Measurements from ENCODE around the gene FAT4.

GRCh38 chr4:125306112-125306511 is 8.6 kb upstream of the FAT4 start:
- TF ChIP-seq CTCF (conservative IDR thresholded peaks at IDR 0.05; ENCODE audit: low read depth, low read length) (no peak), EZH2 (IDR thresholded peaks at IDR 0.05; ENCODE audit: borderline replicate concordance, low read depth, low read length, poor library complexity, severe bottlenecking) (no peak)

Measured in A673 (cell line).